ENCODE results near the gene BCL2L15. TPM values are rescaled to one million over a fixed set of nuclear protein-coding genes. Genes with fewer than 3 reads are reported as not detected.

Gene BCL2L15
- total RNA-seq, 1 donor from 2014 or later: 0.27 TPM

GRCh38 chr1:113904674-113905434 lies 17.5 kb upstream of the BCL2L15 start, which contains the start of the genes AP4B1 and DCLRE1B:
Gene AP4B1, minus strand, starts transcription at chr1:113904799. Its CDS starts 82 bp downstream, at chr1:113904717.
Gene DCLRE1B, plus strand, starts transcription at chr1:113905326. Its CDS starts 261 bp downstream, at chr1:113905587.
- no peak for TF ChIP-seq CTCF (IDR thresholded peaks at IDR 0.05; ENCODE audit: unreplicated experiment)
- Mint-ChIP-seq H3K4me1 (peaks cover 13% of the 10 kb centered on the region), H3K36me3 (peaks cover 6% of the 10 kb centered on the region), H3K27me3 (ENCODE audit: low read depth) (no peaks in the 10 kb centered on the region), H3K9me3 (no peaks in the 10 kb centered on the region), H3K27ac (peak within 1 kb of the TSS; percentile 98), H3K4me3 (peak within 1 kb of the TSS; percentile 91)
- DNase-seq (ENCODE audit: low spot score in 2 of 2, unreplicated experiment in 2 of 2): peak; percentile 96

GRCh38 chr1:113904293-113904673 lies 16.9 kb upstream of the BCL2L15 start:
- peak overlapping the region; percentile 98 for H3K27ac Mint-ChIP-seq
- peaks cover 13% of the 10 kb centered on the region for H3K4me1 Mint-ChIP-seq
- no peak for DNase-seq (ENCODE audit: low spot score in 2 of 2, unreplicated experiment in 2 of 2)
- TF ChIP-seq CTCF (IDR thresholded peaks at IDR 0.05; ENCODE audit: unreplicated experiment): no peak
- H3K27me3 Mint-ChIP-seq (ENCODE audit: low read depth): no peaks in the 10 kb centered on the region
- no peaks in the 10 kb centered on the region for H3K9me3 Mint-ChIP-seq
- H3K36me3 Mint-ChIP-seq: peaks cover 6% of the 10 kb centered on the region
- H3K4me3 Mint-ChIP-seq: peak overlapping the region; percentile 91

GRCh38 chr1:113903501-113904292 lies 16.3 kb upstream of the BCL2L15 start:
- Mint-ChIP-seq H3K27me3 (ENCODE audit: low read depth) (no peaks in the 10 kb centered on the region), H3K4me3 (peak overlapping the region; percentile 91), H3K27ac (peak overlapping the region; percentile 98), H3K36me3 (peaks cover 7% of the 10 kb centered on the region), H3K4me1 (peaks cover 13% of the 10 kb centered on the region), H3K9me3 (no peaks in the 10 kb centered on the region)
- no peak for TF ChIP-seq CTCF (IDR thresholded peaks at IDR 0.05; ENCODE audit: unreplicated experiment)
- DNase-seq (ENCODE audit: low spot score in 2 of 2, unreplicated experiment in 2 of 2): no peak

GRCh38 chr1:113901191-113901590 lies 13.8 kb upstream of the BCL2L15 start:
- Mint-ChIP-seq H3K27ac (no peak overlapping the region), H3K4me1 (peaks cover 13% of the 10 kb centered on the region), H3K27me3 (ENCODE audit: low read depth) (no peaks in the 10 kb centered on the region), H3K4me3 (no peak overlapping the region), H3K36me3 (peaks cover 18% of the 10 kb centered on the region), H3K9me3 (no peaks in the 10 kb centered on the region)
- no peak for DNase-seq (ENCODE audit: low spot score in 2 of 2, unreplicated experiment in 2 of 2)
- TF ChIP-seq CTCF (IDR thresholded peaks at IDR 0.05; ENCODE audit: unreplicated experiment): no peak

GRCh38 chr1:113899111-113899510 lies 11.7 kb upstream of the BCL2L15 start:
- TF ChIP-seq CTCF (IDR thresholded peaks at IDR 0.05; ENCODE audit: unreplicated experiment): no peak
- H3K9me3 Mint-ChIP-seq: no peaks in the 10 kb centered on the region
- H3K27me3 Mint-ChIP-seq (ENCODE audit: low read depth): no peaks in the 10 kb centered on the region
- no peak for DNase-seq (ENCODE audit: low spot score in 2 of 2, unreplicated experiment in 2 of 2)
- H3K36me3 Mint-ChIP-seq: peaks cover 24% of the 10 kb centered on the region
- no peak overlapping the region for H3K27ac Mint-ChIP-seq
- H3K4me1 Mint-ChIP-seq: peaks cover 8% of the 10 kb centered on the region
- no peak overlapping the region for H3K4me3 Mint-ChIP-seq
